CD4-positive, alpha-beta T cell treated with Interleukin-2 at 100 ng/mL for 4 hours (primary cell): ENCODE data around the gene BORCS5.

Experiments
- DNase-seq: peaks from one replicate; pipeline ENCODE4 v3.0.0-alpha.2; 2020; ENCODE audit warnings: low spot score

The BORCS5 gene

GRCh38 chr12:12518464-12518845, 161.6 kb downstream of the BORCS5 start:
- no peak for DNase-seq

- no peak for DNase-seq
Observed at GRCh38 chr12:12518919-12519318, 162.0 kb downstream of the BORCS5 start.
